Peyer's patch (tissue), 4 donors: Measurements from ENCODE around the gene OCLN. TPM values are rescaled to one million over a fixed set of nuclear protein-coding genes. Genes with fewer than 3 reads are reported as not detected.
A peak's percentile ranks its signal among the peaks of the same experiment; 100 is the strongest.

ENCODE experiments used
- DNase-seq, 3 donors: peaks; one replicate each; pipeline ENCODE4 v3.0.0-alpha.2; 2017 to 2019
- H3K27ac ChIP-seq, 4 donors: fragments of 200-600 bp; sonication (generic); one replicate each; pipeline ENCODE4 v1.5.1; 2016 to 2019
- H3K27me3 ChIP-seq, 2 donors: fragments of 200-600 bp; sonication (generic); one replicate each; pipeline ENCODE4 v1.5.1; 2019
- H3K36me3 ChIP-seq, 3 donors: fragments of 200-600 bp; sonication (generic); one replicate each; pipeline ENCODE4 v1.5.1; 2016 to 2019
- H3K4me1 ChIP-seq, 4 donors: fragments of 200-600 bp; sonication (generic); one replicate each; pipeline ENCODE4 v1.5.1; 2016 to 2019
- H3K4me3 ChIP-seq, 4 donors: fragments of 200-600 bp; sonication (generic); 1 replicate in 3 of 4; 2 replicates in 1 of 4; pipeline ENCODE4 v1.5.1; 2016 to 2019; ENCODE audit warnings: mild to moderate bottlenecking in 1 of 4
- H3K9me3 ChIP-seq, 4 donors: fragments of 200-600 bp; sonication (generic); one replicate each; pipeline ENCODE4 v1.5.1; 2016 to 2019; ENCODE audit warnings: mild to moderate bottlenecking in 1 of 4
- POLR2A ChIP-seq, 2 donors: fragments of 450-650 bp; IDR thresholded peaks; one replicate each; pipeline ENCODE4 v1.5.1; 2017; ENCODE audit warnings: antibody characterized with exemption in 2 of 2, mild to moderate bottlenecking in 2 of 2, moderate library complexity in 2 of 2
- total RNA-seq, 4 donors: library from RNA; depleted of rRNA; stranded (reverse); fragments of >200 nt; gene quantifications; one replicate each; pipeline ENCODE4 v1.1.0, GENCODE V29; 2016
- TF ChIP-seq, protein P1 (sequence below), 6 experiments: fragments of 450-650 bp in 4 of 6; fragments of 200-600 bp in 2 of 6; sonication (generic) in 1 of 6; IDR thresholded peaks; one replicate each; pipeline ENCODE4 v1.5.1; 2017 to 2019; ENCODE audit warnings: antibody characterized with exemption in 6 of 6, mild to moderate bottlenecking in 3 of 6, moderate library complexity in 1 of 6

Gene OCLN
- total RNA-seq, 4 donors from 2014 or later, result 64.7 to 103 (median 76.7) TPM

DNA sequence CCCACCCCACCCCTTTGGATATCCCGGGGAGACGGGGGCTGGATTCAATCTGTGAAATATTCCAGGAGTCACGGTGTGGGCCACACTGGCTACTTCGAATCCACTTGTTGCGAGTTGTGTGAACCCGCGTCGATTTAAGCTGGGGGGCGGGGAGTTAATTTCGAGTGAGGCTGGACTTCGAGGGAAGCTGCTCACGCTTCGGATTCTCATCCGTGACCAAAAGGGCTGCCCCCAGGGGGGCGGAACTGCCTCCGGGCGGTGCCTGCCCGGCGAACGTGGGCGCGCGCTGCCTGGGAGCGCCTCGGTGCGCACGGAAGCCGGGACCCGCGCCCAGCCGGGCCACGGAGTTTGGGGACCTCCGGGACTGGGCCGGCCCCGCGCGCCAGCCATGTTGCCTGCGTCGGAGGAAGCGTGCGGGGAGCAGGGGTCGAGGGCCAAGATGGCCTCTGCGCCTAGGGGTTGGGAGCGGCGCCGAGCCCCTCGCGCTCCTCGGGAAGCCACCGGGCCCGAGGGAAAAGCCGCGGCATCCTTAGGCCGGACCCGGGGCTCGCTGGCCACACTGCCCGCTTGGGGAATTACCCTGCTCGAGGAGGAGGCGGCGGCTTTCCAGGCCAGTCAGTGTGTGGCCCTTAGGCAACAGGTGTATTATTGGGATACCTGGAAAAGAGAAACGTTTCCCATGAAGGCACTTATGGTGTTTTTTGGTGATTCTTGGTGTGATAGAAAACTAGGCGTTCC is 975 bp downstream of the OCLN start:
- Histone ChIP-seq H3K4me1 (peaks cover 0 to 12% (median 4%) of the 10 kb centered on the region in 4 donors), H3K9me3 (no peaks in the 10 kb centered on the region), H3K36me3 (no peaks in the 10 kb centered on the region), H3K27ac (peak overlapping the region in 3 of 4 donors; percentile 78 to 99 (median 95)), H3K27me3 (peaks cover 0 to 8% of the 10 kb centered on the region in 2 donors), H3K4me3 (peak overlapping the region; percentile 35 to 94 (median 73))
- peak in 2 of 3 donors; percentile 55 to 73 for DNase-seq
- TF ChIP-seq POLR2A (IDR thresholded peaks at IDR 0.05), result no peak
- TF ChIP-seq, protein P1, sequence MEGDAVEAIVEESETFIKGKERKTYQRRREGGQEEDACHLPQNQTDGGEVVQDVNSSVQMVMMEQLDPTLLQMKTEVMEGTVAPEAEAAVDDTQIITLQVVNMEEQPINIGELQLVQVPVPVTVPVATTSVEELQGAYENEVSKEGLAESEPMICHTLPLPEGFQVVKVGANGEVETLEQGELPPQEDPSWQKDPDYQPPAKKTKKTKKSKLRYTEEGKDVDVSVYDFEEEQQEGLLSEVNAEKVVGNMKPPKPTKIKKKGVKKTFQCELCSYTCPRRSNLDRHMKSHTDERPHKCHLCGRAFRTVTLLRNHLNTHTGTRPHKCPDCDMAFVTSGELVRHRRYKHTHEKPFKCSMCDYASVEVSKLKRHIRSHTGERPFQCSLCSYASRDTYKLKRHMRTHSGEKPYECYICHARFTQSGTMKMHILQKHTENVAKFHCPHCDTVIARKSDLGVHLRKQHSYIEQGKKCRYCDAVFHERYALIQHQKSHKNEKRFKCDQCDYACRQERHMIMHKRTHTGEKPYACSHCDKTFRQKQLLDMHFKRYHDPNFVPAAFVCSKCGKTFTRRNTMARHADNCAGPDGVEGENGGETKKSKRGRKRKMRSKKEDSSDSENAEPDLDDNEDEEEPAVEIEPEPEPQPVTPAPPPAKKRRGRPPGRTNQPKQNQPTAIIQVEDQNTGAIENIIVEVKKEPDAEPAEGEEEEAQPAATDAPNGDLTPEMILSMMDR (IDR thresholded peaks at IDR 0.05), result no peak

DNA sequence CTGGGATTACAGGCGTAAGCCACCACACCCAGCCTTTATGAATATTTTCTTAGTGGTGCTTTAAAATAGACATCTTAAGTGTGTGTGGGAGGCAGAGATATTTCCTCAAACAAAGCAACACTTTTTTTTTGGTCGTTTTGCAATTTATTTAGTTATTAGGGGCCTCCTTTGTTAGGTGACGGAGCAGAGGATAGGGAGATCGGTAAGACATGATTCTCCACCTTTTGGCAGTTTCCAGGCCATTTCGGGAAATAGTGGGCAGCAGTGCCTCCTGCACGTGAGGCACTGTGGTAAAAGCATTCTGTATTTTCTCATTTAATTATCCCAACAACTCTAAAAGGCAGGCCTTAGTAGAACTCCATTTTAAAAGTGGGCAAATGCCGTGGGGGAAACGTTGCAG is 1.9 kb downstream of the OCLN start:
- Histone ChIP-seq H3K4me1 (peaks cover 0 to 12% (median 4%) of the 10 kb centered on the region in 4 donors), H3K36me3 (no peaks in the 10 kb centered on the region), H3K9me3 (no peaks in the 10 kb centered on the region), H3K4me3 (peak overlapping the region in 2 of 4 donors; percentile 88 to 94), H3K27me3 (peaks cover 0 to 8% of the 10 kb centered on the region in 2 donors), H3K27ac (peak overlapping the region in 1 of 4 donors; percentile 99)
- DNase-seq, result no peak
- TF ChIP-seq, protein P1 (IDR thresholded peaks at IDR 0.05), result peak in 1 of 6 experiments; percentile 3
- TF ChIP-seq POLR2A (IDR thresholded peaks at IDR 0.05), result no peak

DNA sequence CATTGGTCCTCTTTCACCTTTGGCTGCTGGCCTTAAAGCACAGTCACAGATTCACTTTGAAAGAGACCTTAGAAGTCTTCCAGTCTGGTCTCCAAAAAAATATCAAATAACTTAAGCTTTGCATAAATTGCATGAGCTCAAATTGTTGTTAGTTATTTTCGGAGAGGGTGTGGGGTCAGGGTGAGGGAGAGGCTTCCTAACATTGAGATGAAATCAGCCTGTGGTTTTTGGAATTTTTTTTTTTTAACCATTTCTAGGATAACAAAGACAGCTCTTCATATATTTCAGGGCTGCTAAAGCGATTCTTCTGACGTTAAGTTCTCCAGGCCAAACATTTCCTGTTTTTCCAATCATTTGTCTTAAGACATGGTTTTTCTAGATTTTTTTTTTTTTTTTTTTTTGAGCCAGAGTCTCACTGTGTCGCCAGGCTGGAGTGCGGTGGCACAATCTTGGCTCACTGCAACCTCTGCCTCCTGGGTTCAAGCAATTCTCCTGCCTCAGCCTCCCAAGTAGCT is 4.5 kb downstream of the OCLN start:
- TF ChIP-seq, protein P1 (IDR thresholded peaks at IDR 0.05), result no peak
- no peak for TF ChIP-seq POLR2A (IDR thresholded peaks at IDR 0.05)
- Histone ChIP-seq H3K4me1 (peaks cover 0 to 12% (median 5%) of the 10 kb centered on the region in 4 donors), H3K4me3 (no peak overlapping the region), H3K27ac (no peak overlapping the region), H3K27me3 (peaks cover 0 to 8% of the 10 kb centered on the region in 2 donors), H3K36me3 (no peaks in the 10 kb centered on the region), H3K9me3 (no peaks in the 10 kb centered on the region)
- DNase-seq, result no peak

GRCh38 chr5:69498384-69498783 is 5.8 kb downstream of the OCLN start:
- Histone ChIP-seq H3K9me3 (no peaks in the 10 kb centered on the region), H3K27ac (no peak overlapping the region), H3K36me3 (no peaks in the 10 kb centered on the region), H3K27me3 (no peaks in the 10 kb centered on the region), H3K4me3 (no peak overlapping the region), H3K4me1 (peaks cover 0 to 7% (median 3%) of the 10 kb centered on the region in 4 donors)
- TF ChIP-seq, protein P1 (IDR thresholded peaks at IDR 0.05), result no peak
- no peak for TF ChIP-seq POLR2A (IDR thresholded peaks at IDR 0.05)
- no peak for DNase-seq

DNA sequence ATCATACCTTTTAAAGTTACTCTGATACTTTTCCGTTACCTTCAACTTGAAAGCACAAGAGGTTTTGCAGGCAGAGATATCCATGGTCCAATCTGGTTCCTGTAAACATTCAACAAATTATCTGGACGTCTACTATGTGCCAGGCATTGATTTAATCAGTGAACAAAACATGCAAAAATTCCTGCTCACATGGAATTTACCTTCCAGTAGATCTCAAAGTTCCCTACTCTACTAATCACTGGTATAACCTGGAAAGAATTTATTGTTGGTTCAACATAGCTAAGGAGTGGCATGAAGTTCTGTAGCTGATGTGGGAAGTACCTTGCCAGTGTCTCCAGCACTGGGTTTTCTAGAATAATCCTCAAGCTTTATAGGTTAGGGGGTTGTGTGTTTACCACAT is 9.8 kb downstream of the OCLN start:
- Histone ChIP-seq H3K4me1 (peaks cover 0 to 2% (median 0%) of the 10 kb centered on the region in 4 donors), H3K4me3 (no peak overlapping the region), H3K9me3 (no peaks in the 10 kb centered on the region), H3K36me3 (peaks cover 0 to 11% (median 0%) of the 10 kb centered on the region in 3 donors), H3K27me3 (no peaks in the 10 kb centered on the region), H3K27ac (peak overlapping the region in 2 of 4 donors; percentile 32 to 80)
- DNase-seq, result no peak
- TF ChIP-seq, protein P1 (IDR thresholded peaks at IDR 0.05), result no peak
- TF ChIP-seq POLR2A (IDR thresholded peaks at IDR 0.05), result no peak
